H1 (cell line): ENCODE results near the gene DDX41.

Experiments used
- BACH1 ChIP-seq: IDR thresholded peaks from 2 replicates; pipeline ENCODE4 v1.6.1; 2012; ENCODE audit warnings: low read length, improper control_type of control experiment
- CREB1 ChIP-seq: IDR thresholded peaks from 2 replicates; pipeline ENCODE4 v1.6.1; 2012; ENCODE audit warnings: inconsistent platforms
- GABPA ChIP-seq: IDR thresholded peaks from 2 replicates; pipeline ENCODE4 v1.6.1; 2011; ENCODE audit warnings: mild to moderate bottlenecking, low read length, moderate library complexity, borderline replicate concordance; ENCODE audit not compliant: insufficient read depth
- GTF2F1 ChIP-seq: IDR thresholded peaks from 2 replicates; pipeline ENCODE4 v1.6.1; 2012; ENCODE audit warnings: low read depth, low read length, improper control_type of control experiment, borderline replicate concordance
- KDM1A ChIP-seq: fragments of 200-600, 300-600 bp; sonication (generic); IDR thresholded peaks from 2 replicates; pipeline ENCODE4 v1.7.1; 2016; ENCODE audit warnings: mild to moderate bottlenecking, low read length, borderline replicate concordance
- RFX5 ChIP-seq: IDR thresholded peaks from 2 replicates; pipeline ENCODE4 v1.6.1; 2011; ENCODE audit warnings: low read depth, low read length, improper control_type of control experiment, borderline replicate concordance
- TCF12 ChIP-seq: IDR thresholded peaks from 2 replicates; pipeline ENCODE4 v1.6.1; 2011; ENCODE audit warnings: low read depth, mild to moderate bottlenecking, low read length
- TF ChIP-seq, protein P1 (sequence below), 3 experiments: IDR thresholded peaks; 1 replicate in 2 of 3; 2 replicates in 1 of 3; pipeline versions ENCODE4 v1.5.1 to v1.6.1; 2011; ENCODE audit warnings: low read length in 3 of 3, mild to moderate bottlenecking in 3 of 3, inconsistent platforms in 2 of 3, low read depth in 1 of 3, moderate library complexity in 1 of 3; ENCODE audit not compliant: insufficient read depth in 1 of 3; ENCODE audit errors: control extremely low read depth in 1 of 3

- no peak for TF ChIP-seq TCF12
- TF ChIP-seq CREB1: no peak
- TF ChIP-seq, protein P1, sequence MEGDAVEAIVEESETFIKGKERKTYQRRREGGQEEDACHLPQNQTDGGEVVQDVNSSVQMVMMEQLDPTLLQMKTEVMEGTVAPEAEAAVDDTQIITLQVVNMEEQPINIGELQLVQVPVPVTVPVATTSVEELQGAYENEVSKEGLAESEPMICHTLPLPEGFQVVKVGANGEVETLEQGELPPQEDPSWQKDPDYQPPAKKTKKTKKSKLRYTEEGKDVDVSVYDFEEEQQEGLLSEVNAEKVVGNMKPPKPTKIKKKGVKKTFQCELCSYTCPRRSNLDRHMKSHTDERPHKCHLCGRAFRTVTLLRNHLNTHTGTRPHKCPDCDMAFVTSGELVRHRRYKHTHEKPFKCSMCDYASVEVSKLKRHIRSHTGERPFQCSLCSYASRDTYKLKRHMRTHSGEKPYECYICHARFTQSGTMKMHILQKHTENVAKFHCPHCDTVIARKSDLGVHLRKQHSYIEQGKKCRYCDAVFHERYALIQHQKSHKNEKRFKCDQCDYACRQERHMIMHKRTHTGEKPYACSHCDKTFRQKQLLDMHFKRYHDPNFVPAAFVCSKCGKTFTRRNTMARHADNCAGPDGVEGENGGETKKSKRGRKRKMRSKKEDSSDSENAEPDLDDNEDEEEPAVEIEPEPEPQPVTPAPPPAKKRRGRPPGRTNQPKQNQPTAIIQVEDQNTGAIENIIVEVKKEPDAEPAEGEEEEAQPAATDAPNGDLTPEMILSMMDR (IDR thresholded peaks at IDR 0.05; ENCODE audit: control extremely low read depth in 1 of 3, insufficient read depth in 1 of 3, low read depth in 1 of 3, low read length in 3 of 3): no peak
- TF ChIP-seq GABPA: no peak
- TF ChIP-seq RFX5: no peak
- TF ChIP-seq KDM1A: no peak
- no peak for TF ChIP-seq GTF2F1
- no peak for TF ChIP-seq BACH1
Measured at GRCh38 chr5:177504086-177505056, 12.4 kb downstream of the DDX41 start.
